Tongue (tissue), 3 donors: Measurements from ENCODE around the gene XYLT2. TPM values are rescaled to one million over a fixed set of nuclear protein-coding genes. Genes with fewer than 3 reads are reported as not detected.
"Not testable (repeated sequence)": the region's sequence is repeated elsewhere in the genome, so short reads cannot be mapped to it uniquely, and the experiment has no call there.

ENCODE experiments used
- DNase-seq: peaks from one replicate; pipeline ENCODE4 v3.0.0-alpha.2; 2015
- small RNA-seq: library from RNA; depleted of rRNA; stranded (forward); fragments of <200 nt; gene quantifications from one replicate; pipeline ENCODE3, GENCODE V24; 2014; ENCODE audit warnings: low replicate concordance
- total RNA-seq: library from RNA; depleted of rRNA; stranded (reverse); fragments of >200 nt; gene quantifications from one replicate; pipeline ENCODE4 v1.2.3, GENCODE V29; 2014

Gene XYLT2
- total RNA-seq, 1 donor from 2014 or later = 29.0 TPM

- DNase-seq = no peak
These were observed 47.8 kb downstream of the XYLT2 start for GRCh38 chr17:50393700-50394099.

GRCh38 chr17:50394711-50395110 is 48.8 kb downstream of the XYLT2 start:
- no peak for DNase-seq

GRCh38 chr17:50396261-50397110 is 50.6 kb downstream of the XYLT2 start:
- peak; percentile 70 for DNase-seq

- DNase-seq = peak; percentile 92
These were observed 51.4 kb downstream of the XYLT2 start, which contains the start of gene LRRC59 for GRCh38 chr17:50397111-50397918. TSS of gene LRRC59 (minus strand) at chr17:50397523. CDS start at chr17:50397317, 206 bp downstream.

- DNase-seq = no peak
These were observed 52.0 kb downstream of the XYLT2 start for GRCh38 chr17:50397919-50398285.

- not testable (repeated sequence) for DNase-seq
These were observed 52.7 kb downstream of the XYLT2 start for GRCh38 chr17:50398672-50399071.

- not testable (repeated sequence) for DNase-seq
These were observed 53.7 kb downstream of the XYLT2 start for GRCh38 chr17:50399591-50399990.

GRCh38 chr17:50405351-50405750 is 59.4 kb downstream of the XYLT2 start:
- DNase-seq = not testable (repeated sequence)

GRCh38 chr17:50406578-50406977 is 60.7 kb downstream of the XYLT2 start:
- no peak for DNase-seq

GRCh38 chr17:50407921-50408320 is 62.0 kb downstream of the XYLT2 start:
- DNase-seq = no peak

Small RNAs within 50 kb of the gene (small RNA-seq; reads per million reads assigned to genes)
- gene RF00019 = not detected

Other genes with a start within 250 kb of the XYLT2 start
- gene SAMD14, start 216.0 kb upstream of the XYLT2 start, total RNA-seq = 1.0 TPM
- 30.1 TPM for gene PPP1R9B, start 195.4 kb upstream of the XYLT2 start, total RNA-seq
- 148 TPM for gene SGCA, start 180.1 kb upstream of the XYLT2 start, total RNA-seq
- 3,144 TPM for gene COL1A1, start 144.5 kb upstream of the XYLT2 start, total RNA-seq
- not detected for gene TMEM92, start 71.7 kb upstream of the XYLT2 start, total RNA-seq
- gene MRPL27, start 27.1 kb downstream of the XYLT2 start, total RNA-seq = 32.2 TPM
- 4.3 TPM for gene EME1, start 27.1 kb downstream of the XYLT2 start, total RNA-seq
- 55.5 TPM for gene LRRC59, start 51.4 kb downstream of the XYLT2 start, total RNA-seq
- gene ACSF2, start 80.1 kb downstream of the XYLT2 start, total RNA-seq = 44.3 TPM
- gene CHAD, start 122.8 kb downstream of the XYLT2 start, total RNA-seq = not detected
- 33.5 TPM for gene RSAD1, start 132.7 kb downstream of the XYLT2 start, total RNA-seq
- gene MYCBPAP, start 162.3 kb downstream of the XYLT2 start, total RNA-seq = 0.21 TPM
- 7.5 TPM for gene EPN3, start 186.6 kb downstream of the XYLT2 start, total RNA-seq
- 40.3 TPM for gene SPATA20, start 201.0 kb downstream of the XYLT2 start, total RNA-seq
- 10.4 TPM for gene CACNA1G, start 214.6 kb downstream of the XYLT2 start, total RNA-seq